Measurements from ENCODE around the gene SPDYC. TPM values are rescaled to one million over a fixed set of nuclear protein-coding genes. Genes with fewer than 3 reads are reported as not detected.

The SPDYC gene
- total and polyA plus RNA-seq, 9 of the 15 experiments (the other 6 are each of a cell fraction or from before 2014, with no cell fraction given) = 4.4 to 18.8 (median 9.2) TPM

GRCh38 chr11:65121865-65122696 is 48.0 kb upstream of the SPDYC start, which contains the start of the genes FAU and MRPL49 (continued):
- TF ChIP-seq CTCFL (IDR thresholded peaks at IDR 0.05; ENCODE audit: borderline replicate concordance, insufficient read depth, low read depth, low read length, poor library complexity, severe bottlenecking) (no peak), NUFIP1 (IDR thresholded peaks at IDR 0.05; ENCODE audit: partially characterized antibody) (no peak), GABPB1 (CRISPR knock-in tag; IDR thresholded peaks at IDR 0.05) (peak; percentile 65; the same call in 1 of the 2 replicates), MAFG (tag; conservative IDR thresholded peaks at IDR 0.05) (no peak), THRB (CRISPR knock-in tag; conservative IDR thresholded peaks at IDR 0.05) (no peak), HNRNPK (IDR thresholded peaks at IDR 0.05; ENCODE audit: low read depth, low read length, poor library complexity, severe bottlenecking) (no peak), DMBX1 (CRISPR knock-in tag; IDR thresholded peaks at IDR 0.05; ENCODE audit: borderline replicate concordance) (no peak), GATAD2A (IDR thresholded peaks at IDR 0.05) (no peak), DLX4 (CRISPR knock-in tag; IDR thresholded peaks at IDR 0.05) (no peak), FOXA3 (CRISPR knock-in tag; conservative IDR thresholded peaks at IDR 0.05 in 1 of 2, IDR thresholded peaks at IDR 0.05 in 1 of 2) (no peak), MYNN (IDR thresholded peaks at IDR 0.05) (peak; percentile 43; the same call in 1 of the 2 replicates), MYNN (CRISPR knock-in tag; IDR thresholded peaks at IDR 0.05) (no peak), FIP1L1 (IDR thresholded peaks at IDR 0.05; ENCODE audit: low read depth, low read length, poor library complexity, severe bottlenecking) (peak; percentile 57), FUS (optimal IDR thresholded peaks at IDR 0.05; ENCODE audit: low read depth, low read length) (no peak), JUNB (CRISPR knock-in tag; conservative IDR thresholded peaks at IDR 0.05) (no peak), ZNF395 (CRISPR knock-in tag; IDR thresholded peaks at IDR 0.05) (peak; percentile 56), SMARCB1 (IDR thresholded peaks at IDR 0.05; ENCODE audit: insufficient read length, low read depth) (no peak), SMAD4 (CRISPR knock-in tag; conservative IDR thresholded peaks at IDR 0.05) (no peak; the same call in none of the 2 replicates), MED1 (CRISPR knock-in tag; IDR thresholded peaks at IDR 0.05; ENCODE audit: borderline replicate concordance) (no peak), MYBL2 (IDR thresholded peaks at IDR 0.05; ENCODE audit: low read depth) (no peak), MYBL2 (CRISPR knock-in tag; IDR thresholded peaks at IDR 0.05; ENCODE audit: borderline replicate concordance) (no peak), MAX (CRISPR knock-in tag; IDR thresholded peaks at IDR 0.05) (peak; percentile 67), ELF1 (tag; IDR thresholded peaks at IDR 0.05) (peak; percentile 76)
